ENCODE data around the gene ADGRL3.
"Not testable (repeated sequence)": the region's sequence is repeated elsewhere in the genome, so short reads cannot be mapped to it uniquely, and the experiment has no call there.

ADGRL3 gene

DNA sequence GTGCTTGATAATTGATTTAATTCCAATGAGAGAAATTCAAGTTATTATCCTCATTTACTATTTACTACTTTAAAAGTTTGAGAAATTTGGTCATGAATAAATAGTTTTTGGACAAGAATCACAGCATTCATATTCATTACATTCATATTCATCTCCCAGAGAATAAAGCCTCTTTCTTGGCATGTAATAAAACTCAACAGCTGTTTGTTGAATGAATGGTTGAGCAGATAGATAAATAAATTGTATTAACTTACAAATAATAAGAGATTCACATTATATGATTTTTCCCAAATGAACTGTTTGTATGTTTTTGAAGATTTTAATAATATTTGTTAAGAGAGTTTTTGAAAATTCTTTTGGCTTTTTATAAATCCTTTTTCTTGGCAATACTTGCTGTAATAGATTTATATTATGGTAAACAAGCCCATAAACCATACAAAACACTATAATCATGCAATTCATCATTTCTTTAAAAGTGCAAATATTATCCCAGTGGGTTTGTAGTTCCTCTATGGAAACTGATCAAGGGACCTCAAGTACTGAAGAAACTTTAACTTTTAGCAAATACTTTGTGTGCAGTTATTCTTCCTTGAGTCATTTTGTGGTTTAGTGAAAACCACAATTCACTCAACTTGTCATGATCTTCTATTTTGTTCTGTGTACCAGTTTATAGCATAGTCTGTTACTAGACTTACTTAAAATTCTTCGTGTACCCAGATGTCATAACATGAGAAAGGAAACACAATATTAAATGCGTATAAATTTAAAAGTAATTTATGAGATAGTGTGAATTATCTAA, 371.8 kb downstream of the ADGRL3 start:
- DNase-seq: no peak

DNA sequence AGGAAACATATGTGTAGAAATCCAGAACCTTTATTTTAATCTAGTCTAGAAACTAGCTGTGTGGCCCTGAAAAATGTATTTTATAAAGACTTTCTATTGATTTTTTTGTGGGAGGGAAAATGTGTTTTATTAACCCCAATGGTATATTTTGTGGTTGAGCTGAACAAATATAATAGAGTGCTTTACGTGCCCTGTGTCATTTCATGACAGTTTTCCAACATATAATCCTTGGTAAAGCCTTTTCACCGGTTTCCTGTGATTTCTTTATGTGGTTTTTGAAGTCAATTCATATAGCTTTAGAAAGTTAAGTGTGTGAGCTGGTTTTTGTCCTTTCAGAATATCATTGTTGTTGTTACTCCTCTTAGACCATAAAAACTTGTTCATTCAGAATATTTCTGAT, 375.7 kb downstream of the ADGRL3 start:
- no peak for DNase-seq

DNA sequence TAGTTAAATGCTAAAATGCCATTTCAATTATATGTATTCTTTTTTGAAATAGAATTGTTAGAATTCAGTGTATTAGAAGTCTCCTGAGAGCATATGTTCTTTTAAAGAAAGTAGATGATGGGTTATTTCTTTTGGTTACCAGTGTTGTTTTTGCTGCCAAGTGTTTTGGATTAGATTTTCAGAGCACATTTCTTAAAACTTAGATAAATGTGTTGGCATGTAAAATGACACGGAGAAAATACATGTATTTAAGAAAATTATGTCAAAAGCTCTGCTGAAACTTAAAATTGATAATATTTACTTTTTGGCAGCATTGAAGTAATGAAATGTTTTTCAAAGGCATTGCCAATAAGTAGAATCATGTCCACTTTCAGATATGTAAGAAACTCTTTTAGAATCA, 379.7 kb downstream of the ADGRL3 start:
- DNase-seq: no peak

DNA sequence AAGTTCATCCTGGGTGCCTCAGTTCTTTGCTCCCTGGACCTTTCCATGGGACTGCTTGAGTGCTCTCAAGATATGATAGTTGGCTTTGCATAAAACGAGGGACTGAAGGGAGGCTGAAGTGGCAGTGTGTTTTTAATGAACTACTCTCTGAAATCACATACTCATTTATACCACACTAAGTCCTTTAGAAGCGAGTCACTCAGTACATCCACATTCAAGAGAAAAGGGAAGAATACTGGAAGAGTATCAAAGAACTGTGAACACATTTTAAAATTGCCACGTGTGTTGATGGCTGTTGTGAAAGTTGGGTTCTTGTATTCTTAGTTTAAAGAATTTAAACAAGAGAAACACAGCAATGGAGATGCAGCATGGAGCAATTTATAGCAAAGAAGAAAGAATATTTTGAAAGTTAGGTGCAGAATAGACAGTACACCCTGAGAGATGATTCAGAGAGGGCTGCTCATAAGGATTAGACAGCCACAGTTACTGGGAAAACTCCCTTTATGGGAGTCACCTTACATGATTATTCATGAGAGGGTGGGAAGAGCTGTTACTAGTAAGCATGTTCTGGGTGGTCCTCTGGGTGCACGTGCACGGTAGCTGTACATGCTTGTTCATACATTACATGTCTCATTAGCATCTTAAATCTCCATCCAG, 380.7 kb downstream of the ADGRL3 start:
- no peak for DNase-seq

DNA sequence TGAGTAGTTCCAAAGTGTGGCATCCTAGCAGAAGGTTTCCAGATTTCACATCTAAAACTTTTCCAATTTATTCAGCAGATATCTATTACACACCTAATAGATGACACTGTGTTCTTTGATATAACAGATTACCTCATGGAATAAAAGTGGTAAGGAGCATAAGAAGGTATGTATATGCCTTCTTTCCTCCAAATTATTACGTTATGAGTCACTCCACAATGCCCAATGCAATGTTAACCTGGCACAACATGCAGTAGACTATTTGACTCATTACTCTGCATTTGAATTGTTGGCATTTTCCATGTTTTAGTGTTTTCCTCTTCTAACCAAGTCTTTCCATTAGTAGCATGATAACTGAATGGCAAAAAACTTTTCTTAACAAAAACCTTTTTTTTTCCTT, 383.6 kb downstream of the ADGRL3 start:
- no peak for DNase-seq

DNA sequence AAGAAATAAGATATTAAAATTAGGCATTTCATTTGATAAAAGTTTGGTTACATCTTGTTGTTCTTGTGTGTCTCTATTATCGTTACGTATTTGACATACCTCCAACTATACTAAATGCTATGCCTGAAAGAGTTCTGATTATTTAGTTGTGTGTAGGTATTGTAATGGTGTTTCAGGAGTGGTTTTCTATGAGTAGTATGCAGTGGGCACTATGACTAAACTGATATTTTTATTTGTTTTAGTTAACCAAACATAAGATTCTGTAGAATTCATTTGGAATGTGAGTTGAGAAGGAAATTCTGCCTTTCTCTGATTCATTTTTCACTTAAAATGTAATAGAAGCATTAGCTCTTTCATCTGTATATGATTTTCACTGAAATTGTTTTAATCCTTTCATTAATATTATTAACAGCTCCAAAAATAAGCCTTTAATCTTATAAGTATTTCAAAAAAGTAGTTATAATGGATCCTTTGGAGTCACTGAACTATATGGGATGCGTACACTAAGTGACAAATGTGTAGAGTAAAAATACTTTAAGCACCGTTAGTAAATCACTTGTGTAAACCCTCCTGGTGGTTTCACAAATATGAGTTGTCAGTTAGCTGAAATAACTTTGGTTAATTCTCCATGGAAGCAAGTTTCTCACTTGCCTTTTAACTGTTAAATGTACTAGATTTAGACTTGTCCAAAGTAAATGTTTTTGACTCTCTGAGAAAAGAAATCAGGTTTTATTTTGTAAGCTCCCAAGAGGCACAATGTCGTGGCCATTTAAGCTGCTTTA, 388.7 kb downstream of the ADGRL3 start:
- no peak for DNase-seq

DNA sequence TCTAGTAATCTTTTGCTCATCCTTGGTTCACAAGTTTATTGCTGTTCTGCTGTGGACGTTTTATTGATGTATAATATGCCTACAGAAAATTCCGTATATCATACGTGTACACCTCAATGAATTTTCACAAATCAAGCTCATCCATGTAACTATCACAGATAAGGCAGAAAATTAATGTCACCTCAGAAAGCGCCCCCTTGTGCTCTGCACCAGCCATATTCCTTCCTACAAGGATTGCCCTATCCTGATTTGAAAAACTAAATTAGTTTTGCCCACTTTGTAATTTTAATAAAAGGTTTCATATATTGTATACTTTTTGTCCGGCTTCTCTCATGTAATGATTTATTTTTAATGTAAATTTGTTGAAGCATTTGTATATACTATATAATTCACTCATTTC, 390.8 kb downstream of the ADGRL3 start:
- no peak for DNase-seq

DNA sequence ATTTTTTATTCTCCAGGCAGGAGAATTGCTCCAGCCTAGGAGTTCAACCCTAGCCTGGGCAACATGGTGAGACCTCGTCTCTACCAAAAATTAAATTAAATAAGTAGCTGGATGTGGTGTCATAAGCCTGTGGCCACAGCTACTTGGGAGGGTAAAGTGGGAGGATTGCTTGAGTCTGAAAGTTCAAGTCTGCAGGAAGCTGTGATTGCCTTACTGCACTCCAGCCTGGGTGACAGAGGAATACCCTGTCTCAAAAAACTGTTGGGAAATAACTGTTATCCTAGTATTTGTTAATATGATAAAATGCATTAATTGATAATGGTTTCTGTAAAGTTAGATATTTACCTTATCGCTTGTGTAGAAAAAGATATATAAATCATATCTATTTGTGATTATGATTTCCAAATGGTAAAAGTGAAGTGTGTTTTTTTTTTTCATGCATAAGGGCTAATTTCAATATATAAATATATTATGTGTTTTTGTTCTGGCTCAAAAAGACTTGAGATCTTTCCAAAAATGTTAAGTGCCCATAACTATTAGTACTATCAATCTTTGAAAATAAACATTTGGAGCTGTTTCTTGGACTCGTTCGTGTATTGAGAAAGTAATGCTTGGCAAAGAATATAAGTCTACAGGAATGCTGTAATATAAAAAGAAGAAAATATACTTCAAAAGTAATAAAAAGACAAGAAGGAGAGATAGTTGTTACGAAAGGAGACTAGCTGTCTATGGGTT, 396.6 kb downstream of the ADGRL3 start:
- DNase-seq: no peak

DNA sequence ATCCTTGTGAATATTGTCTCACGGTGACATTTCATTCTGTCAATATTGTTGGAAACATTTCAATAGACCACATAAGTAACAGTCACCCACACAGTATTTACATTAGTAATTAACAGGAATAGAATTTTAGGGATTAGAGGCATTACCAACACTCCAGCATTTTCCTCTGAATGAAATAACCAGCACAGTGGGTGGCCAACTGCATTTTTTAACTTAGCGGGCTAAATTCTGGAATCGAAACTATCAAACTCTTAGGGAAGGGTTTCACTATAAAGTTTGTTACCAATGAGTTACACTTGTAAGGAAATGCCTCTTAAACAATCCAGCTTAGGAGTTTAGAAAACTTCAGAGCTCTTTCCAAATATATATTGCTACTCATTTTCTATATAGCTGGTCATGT, 403.0 kb downstream of the ADGRL3 start:
- DNase-seq: no peak

DNA sequence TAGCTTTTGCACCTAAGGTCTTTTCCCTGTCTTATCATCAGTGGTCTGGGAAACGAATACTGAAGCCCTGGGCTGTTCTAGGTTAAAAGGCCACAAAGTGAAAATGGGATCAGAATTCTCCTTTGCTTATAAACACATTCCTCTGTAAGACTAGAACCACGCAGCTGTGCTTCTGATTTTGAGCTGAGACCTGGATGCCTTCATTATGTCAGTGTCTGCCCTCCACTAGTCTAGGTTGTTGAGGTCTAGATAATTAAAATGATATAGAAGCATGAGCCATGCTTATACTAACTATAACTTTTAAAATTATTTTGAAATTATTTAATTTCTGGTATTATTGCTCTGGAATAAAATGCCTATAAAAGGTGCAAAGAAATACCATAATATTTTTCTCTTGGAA, 403.9 kb downstream of the ADGRL3 start:
- DNase-seq: no peak

DNA sequence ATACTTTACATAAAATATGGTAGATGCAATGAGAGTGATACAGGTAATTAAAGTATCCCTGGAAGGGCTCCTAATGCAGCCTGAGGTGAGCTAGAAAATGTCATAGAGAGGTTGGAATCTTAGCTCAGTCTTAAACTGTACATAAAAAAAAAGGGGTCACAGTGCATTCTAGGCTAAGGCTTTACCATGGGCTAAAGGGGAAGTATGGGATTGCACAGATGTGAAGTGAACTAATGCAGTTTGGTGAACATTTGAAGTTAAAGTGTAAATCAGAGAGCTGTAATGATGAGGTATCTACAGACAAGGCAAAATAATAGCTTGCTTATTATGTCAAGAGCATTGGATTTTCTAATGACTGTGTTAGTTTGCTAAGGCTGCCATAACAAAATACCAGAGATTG, 405.9 kb downstream of the ADGRL3 start:
- no peak for DNase-seq

DNA sequence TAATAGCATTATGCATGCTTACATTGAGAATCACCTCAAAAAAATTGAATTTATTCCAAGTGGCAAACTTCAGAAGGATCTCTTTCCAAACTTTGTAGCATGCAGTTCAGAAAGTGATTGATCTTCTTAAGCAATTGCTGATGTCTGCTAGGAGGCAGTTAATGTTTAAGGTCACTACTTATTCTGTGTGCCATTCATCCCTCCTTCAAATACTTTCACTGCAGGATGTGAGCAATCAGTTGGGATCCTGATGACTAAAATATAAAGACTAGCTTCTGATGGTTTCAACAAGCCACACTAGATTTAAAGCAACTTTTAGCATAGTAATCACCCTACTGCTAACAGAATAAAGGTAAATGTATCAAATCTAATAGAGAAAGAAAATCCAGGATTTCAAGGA, 414.1 kb downstream of the ADGRL3 start:
- no peak for DNase-seq

DNA sequence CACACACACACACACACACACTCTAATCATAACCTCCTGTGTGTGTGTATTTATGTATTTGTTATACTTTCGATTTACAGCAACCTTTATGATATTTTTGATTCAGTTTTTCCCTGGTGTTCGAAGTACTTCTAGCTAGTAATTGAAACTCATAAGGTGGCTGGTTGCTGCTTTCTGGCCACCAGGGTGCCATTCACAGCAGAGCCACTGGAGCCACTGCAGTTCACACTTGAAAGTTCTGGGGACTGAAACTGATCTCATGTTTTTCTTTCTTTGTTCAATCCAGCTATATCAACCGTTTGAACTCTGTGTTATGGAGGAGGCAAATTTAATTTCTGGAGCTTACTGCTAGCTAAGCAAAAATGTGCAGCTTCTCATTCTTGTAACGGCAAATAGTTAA, 419.4 kb downstream of the ADGRL3 start:
- DNase-seq: no peak

DNA sequence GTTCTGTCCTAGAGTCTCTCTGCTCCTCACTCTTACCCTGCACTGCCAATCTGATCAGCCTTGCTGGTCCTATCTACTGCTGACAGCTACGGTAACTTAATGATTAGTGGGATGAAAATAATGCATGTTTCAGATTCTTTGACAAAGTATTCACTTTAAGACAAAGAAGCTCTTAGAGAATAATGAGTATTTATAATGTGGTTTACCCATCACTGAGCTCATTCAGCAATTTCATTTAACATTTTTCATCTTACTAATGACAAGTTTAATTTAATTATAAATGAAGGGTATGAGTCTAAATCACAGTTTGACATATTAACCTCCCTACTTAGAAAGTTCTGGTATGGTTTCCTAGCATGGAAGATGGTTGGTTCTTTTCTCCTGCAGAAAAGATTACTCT, 428.2 kb downstream of the ADGRL3 start:
- DNase-seq: no peak

DNA sequence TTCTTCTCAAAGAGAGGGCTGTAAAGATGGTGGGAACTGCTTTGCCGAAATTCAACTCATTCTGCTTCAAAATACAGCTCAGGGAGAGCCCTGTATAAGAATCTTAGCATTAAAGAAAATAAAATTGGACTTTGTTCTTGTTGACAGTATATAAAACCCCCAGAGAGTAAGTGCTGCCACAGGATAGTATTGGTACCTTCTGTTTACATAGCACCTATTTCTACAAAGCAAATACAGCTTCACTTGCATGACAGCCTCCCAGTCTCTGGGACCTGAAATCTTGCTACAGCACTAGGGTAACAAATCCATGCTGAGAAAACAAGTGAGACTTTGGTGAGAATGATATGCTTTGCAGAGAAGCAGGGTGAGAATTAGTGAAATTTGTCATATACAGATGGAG, 428.6 kb downstream of the ADGRL3 start:
- no peak for DNase-seq

DNA sequence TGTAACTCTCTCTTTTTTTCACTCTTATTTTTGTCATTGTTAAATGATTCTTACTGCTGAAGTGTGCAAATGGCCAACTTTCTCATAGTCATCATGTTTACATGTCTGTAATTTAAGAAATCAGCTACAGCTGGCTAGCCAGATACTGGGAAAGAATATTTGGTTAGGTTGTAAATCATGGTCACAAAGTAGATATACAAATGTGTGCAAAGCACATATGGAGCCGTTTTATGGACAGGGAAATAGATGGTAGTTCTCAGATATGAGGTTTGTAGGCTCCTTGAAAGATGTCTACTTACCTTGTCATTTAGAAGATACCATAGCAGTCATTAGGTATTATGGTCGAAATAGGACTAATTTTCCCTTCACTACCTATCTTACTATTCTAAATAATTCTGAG, 430.4 kb downstream of the ADGRL3 start:
- no peak for DNase-seq

DNA sequence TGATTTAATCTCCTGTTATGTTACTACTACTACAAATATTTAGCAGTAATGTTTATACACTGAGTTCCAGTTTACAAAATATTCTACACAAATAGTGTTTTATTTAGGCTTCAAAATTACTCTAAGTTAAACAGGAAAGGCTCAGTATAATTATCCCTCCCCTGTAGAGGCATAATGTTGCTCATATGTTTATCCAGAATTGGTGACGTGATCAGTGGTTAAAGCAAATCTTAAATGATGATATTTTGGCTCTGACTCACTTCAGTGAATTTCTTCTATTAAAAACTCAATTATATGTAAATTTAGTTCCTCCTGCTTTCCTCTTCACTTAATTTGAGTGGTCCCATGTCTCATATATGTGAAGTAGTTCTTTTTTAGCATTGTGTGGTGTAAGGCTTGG, 438.5 kb downstream of the ADGRL3 start:
- no peak for DNase-seq

DNA sequence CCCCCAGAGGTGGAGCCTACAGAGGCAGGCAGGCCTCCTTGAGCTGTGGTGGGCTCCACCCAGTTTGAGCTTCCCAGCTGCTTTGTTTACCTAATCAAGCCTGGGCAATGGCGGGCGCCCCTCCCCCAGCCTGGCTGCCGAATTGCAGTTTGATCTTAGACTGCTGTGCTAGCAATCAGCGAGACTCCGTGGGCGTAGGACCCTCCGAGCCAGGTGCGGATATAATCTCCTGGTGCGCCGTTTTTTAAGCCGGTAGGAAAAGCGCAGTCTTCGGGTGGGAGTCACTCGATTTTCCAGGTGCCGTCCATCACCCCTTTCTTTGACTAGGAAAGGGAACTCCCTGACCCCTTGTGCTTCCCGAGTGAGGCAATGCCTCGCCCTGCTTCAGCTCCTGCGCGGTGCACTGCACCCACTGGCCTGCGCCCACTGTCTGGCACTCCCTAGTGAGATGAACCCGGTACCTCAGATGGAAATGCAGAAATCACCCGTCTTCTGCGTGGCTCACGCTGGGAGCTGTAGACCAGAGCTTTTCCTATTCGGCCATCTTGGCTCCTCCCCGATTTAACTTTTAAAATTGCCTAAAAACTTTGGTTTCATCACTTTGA, 446.7 kb downstream of the ADGRL3 start:
- DNase-seq: not testable (repeated sequence)

DNA sequence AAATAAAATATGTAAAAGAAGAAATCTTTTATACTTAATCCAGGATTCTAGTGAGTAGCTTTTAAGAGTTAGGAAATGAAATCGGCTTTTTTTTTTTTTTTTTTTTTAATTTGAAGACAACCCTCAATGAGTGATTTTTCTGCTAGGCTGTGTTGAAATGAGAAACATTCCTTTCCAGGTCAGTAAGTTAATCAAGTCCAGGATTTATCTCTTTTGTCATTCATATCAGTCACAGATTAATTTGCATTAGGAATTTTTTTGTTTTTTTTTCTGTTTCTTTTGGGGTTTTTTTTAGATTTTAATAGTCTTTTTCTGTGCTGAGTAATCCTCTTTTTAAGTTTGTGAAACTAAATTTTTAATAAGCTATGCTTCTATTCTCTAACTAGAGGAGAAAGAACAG, 448.1 kb downstream of the ADGRL3 start:
- no peak for DNase-seq

DNA sequence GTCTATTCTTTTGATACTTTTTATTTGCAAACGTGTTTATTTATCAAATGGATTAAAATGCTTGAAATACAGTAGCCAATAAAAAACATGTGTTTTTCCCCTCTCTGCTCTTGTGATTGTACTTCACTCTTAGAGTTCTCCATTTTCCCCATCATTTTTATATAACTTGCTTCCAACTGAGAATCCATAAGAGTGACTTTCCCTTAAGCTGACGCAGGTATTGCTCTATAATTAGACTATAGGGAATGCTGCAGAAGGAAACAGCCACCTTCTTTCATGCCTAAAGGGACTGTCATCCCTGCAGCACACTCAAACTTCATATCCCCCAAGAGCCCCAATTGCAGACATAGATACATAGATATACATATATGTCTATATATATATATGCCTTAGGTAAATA, 456.9 kb downstream of the ADGRL3 start:
- DNase-seq: no peak

DNA sequence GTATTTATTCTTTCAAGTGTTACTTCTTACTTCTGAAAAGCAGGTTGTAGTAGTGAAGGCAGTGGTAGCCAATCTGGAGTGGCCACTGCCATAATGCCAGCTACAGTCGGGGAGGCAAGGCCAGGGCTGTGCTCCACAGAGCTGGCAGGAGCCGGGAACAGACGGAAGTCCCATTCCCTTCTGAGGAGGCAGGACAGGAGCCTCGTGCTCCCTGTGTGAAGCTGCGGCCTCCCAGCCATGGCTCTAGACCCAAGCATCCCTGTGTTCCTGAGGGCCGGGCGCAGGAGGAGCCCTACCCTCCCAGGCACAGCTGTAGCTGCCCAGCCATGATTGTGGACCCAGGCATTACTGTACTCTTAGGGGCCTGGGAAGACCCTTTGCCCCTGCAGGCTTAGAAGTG, 461.8 kb downstream of the ADGRL3 start:
- DNase-seq: no peak

DNA sequence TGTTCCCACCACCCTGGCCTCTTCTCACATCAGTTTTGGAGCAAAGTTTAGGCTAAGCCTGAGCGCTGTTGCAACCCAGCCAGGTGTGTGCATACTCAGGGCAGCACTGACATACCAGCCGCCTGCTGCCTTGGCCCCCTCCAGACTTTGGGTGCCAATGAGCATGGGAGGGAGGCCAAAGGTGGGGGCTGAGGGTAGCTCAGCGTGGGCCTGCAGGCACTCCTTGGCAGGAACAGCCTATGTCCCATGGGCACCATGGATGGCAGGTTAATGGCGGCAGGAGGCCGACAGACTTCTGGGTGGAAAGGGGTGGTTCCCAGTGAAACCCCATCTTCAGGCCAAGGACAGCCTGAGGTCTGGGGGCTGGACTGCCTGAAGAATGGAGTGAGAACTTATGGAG, 462.2 kb downstream of the ADGRL3 start:
- no peak for DNase-seq

DNA sequence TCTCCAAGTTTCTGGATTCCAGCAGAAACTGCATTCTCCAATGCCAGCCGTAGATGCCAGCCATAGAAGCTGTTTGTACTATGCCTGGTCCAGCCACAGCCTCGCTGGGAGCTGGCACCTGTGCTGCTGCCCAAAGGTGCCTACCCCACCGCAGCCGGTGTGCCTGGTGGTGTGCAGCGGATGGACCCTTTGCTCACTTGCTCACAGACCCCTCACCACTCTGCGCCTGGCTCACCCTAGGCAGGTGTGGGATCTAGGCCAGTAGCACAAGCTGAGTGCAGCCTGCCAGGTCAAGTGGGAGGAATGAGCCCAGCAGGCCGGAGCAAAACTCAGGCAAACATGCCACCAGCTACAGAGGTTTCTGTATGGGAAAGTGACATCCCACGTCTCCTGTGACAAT, 463.2 kb downstream of the ADGRL3 start:
- no peak for DNase-seq

Data from T-helper 9 cell (primary cell).